Fibroblast of the aortic adventitia (primary cell): ENCODE results near the gene SUSD2. TPM values are rescaled to one million over a fixed set of nuclear protein-coding genes. Genes with fewer than 3 reads are reported as not detected.

Experiments
- DNase-seq: peaks from one replicate; pipeline ENCODE4 v3.0.0-alpha.2; 2010; ENCODE audit warnings: low read depth
- H3K4me3 ChIP-seq: 2 replicates; pipeline ENCODE4 v1.5.1; 2011; ENCODE audit warnings: low read depth, mild to moderate bottlenecking, control low read depth, low read length, moderate library complexity
- CTCF ChIP-seq: IDR thresholded peaks from 2 replicates; pipeline ENCODE4 v1.5.1; 2011; ENCODE audit warnings: mild to moderate bottlenecking, low read length, control low read depth, inconsistent platforms; ENCODE audit not compliant: insufficient read depth
- total RNA-seq: library from RNA; depleted of rRNA; stranded (reverse); fragments of >200 nt; gene quantifications from 2 replicates; pipeline ENCODE4 v1.2.3, GENCODE V29; 2012; ENCODE audit warnings: low replicate concordance

The SUSD2 gene
- total RNA-seq, 1 donor = 0.99 TPM

- H3K4me3 ChIP-seq = no peak overlapping the region
- DNase-seq = no peak
- TF ChIP-seq CTCF = no peak
Observed at GRCh38 chr22:24217384-24217783, 36.1 kb downstream of the SUSD2 start.

DNA sequence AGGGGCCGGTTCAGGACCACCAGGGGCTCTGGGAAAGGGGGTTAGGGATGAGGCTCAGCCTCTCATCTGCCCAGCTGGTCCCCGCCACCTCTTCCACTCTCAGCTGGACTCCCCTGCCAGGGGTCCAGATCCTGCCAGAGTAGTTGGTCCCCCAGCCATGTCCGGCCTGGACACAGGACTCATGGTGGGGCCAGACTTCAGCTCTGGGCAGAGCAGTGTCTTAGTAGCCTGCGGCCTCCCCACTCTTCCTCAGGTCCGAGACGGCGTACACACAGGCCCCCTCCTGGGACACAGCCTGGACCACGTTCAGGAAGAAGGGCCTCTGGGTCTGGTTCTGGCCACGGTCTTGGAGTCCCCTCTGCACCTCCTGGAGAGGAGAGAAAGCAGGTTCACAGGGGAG is 38.5 kb downstream of the SUSD2 start:
- H3K4me3 ChIP-seq = no peak overlapping the region
- no peak for DNase-seq
- TF ChIP-seq CTCF = no peak

- no peak for DNase-seq
- TF ChIP-seq CTCF = no peak
- H3K4me3 ChIP-seq = no peak overlapping the region
Observed at GRCh38 chr22:24224468-24224867, 43.2 kb downstream of the SUSD2 start.

- no peak for DNase-seq
- no peak for TF ChIP-seq CTCF
- H3K4me3 ChIP-seq = no peak overlapping the region
Observed at GRCh38 chr22:24225044-24225601, 43.8 kb downstream of the SUSD2 start.

DNA sequence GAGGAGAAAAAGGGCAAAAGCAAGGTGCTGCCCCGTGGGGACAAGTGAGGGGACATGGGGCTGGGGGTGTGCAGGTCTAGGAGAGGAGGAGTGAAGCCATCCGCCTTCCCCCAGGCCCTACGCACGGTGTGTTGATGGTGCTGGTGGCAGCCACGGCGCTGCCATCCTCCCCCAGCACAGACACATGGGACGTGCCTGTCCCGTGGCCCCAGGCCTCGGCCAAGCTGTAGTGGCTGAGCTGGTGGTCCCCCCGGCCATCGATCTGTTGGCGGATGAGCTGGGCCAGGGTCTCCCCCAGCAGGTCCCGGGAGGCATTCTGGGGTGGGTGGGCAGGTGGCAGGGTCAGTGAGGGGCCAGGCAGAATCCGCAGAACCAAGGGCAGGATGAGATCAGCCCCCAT is 44.7 kb downstream of the SUSD2 start:
- no peak overlapping the region for H3K4me3 ChIP-seq
- no peak for TF ChIP-seq CTCF
- DNase-seq = no peak

DNA sequence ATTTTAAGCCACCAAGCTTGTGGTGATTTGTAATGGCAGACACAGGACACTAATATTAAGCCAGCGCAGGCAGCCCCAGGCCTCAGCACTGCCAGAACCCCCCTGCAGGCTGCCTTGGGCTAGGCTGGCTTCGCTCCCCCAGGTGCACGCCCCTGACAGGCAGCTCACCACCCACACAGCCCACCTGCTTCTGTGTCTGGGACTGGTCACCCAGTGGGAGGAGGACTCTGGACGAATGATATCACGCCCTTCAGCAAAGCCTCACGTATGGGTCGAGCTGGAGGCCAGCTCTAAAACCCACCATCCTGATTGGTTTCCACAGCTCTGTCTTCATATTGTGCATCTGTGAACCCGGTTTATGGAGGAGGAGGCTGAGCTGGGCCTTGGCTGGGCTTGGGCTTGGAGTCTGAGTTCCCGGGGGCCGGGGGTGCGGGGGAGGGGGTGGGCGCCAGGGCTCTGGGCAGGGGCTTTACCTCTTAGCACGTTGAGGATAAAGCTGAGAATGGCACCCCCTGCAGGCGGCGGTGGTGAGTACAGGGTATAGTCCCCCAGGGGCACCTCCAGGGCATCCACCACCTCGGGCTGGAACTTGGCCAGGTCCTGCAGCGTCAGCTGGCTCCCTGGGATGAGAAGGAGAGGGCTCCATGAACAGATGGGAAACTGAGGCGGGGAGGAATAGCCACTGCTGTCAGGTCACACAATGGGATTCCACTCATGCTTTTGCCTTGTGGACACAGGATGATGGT is 49.8 kb downstream of the SUSD2 start:
- peak; percentile 19 for TF ChIP-seq CTCF
- no peak overlapping the region for H3K4me3 ChIP-seq
- no peak for DNase-seq
